Ascending aorta (tissue), 2 donors: ENCODE data around the gene DSC2. TPM values are rescaled to one million over a fixed set of nuclear protein-coding genes. Genes with fewer than 3 reads are reported as not detected.

Experiments used
- DNase-seq, 2 donors: peaks; one replicate each; pipeline ENCODE4 v3.0.0-alpha.2; 2019; ENCODE audit warnings: low spot score in 2 of 2
- H3K27ac ChIP-seq, 2 donors: fragments of 200-600 bp; sonication (generic); one replicate each; pipeline ENCODE4 v1.5.1; 2016 to 2017; ENCODE audit warnings: mild to moderate bottlenecking in 1 of 2
- H3K27me3 ChIP-seq: fragments of 200-600 bp; sonication (generic); one replicate; pipeline ENCODE4 v1.5.1; 2017
- H3K36me3 ChIP-seq, 2 donors: fragments of 200-600 bp; sonication (generic); one replicate each; pipeline ENCODE4 v1.5.1; 2016
- H3K4me1 ChIP-seq, 2 donors: fragments of 200-600 bp; sonication (generic); one replicate each; pipeline ENCODE4 v1.5.1; 2016 to 2017; ENCODE audit warnings: mild to moderate bottlenecking in 1 of 2
- H3K4me3 ChIP-seq, 2 donors: fragments of 200-600 bp; sonication (generic); one replicate each; pipeline ENCODE4 v1.5.1; 2016 to 2017; ENCODE audit warnings: mild to moderate bottlenecking in 1 of 2
- H3K9me3 ChIP-seq, 2 donors: fragments of 200-600 bp; sonication (generic); one replicate each; pipeline ENCODE4 v1.5.1; 2016
- CTCF ChIP-seq, 3 experiments: fragments of 200-600 bp in 2 of 3; fragments of 450-650 bp in 1 of 3; sonication (generic) in 2 of 3; IDR thresholded peaks; one replicate each; pipeline ENCODE4 v1.5.1; 2016 to 2019; ENCODE audit warnings: antibody characterized with exemption in 3 of 3, mild to moderate bottlenecking in 1 of 3, moderate library complexity in 1 of 3
- intact Hi-C: fragments of 100-400 bp; cut with DNase I; formaldehyde crosslinking; loops from one replicate; pipeline ENCODE4 v1.15.1; 2023
- total RNA-seq: library from RNA; depleted of rRNA; stranded (reverse); fragments of >200 nt; gene quantifications from one replicate; pipeline ENCODE4 v1.1.0, GENCODE V29; 2016

Gene DSC2
- total RNA-seq, 1 donor from 2014 or later: 4.4 TPM

- H3K27me3 ChIP-seq: no peaks in the 10 kb centered on the region
- no peaks in the 10 kb centered on the region for H3K4me1 ChIP-seq
- TF ChIP-seq CTCF (IDR thresholded peaks at IDR 0.05): no peak
- H3K27ac ChIP-seq: no peak overlapping the region
- H3K4me3 ChIP-seq: no peak overlapping the region
- no peaks in the 10 kb centered on the region for H3K36me3 ChIP-seq
- H3K9me3 ChIP-seq: no peaks in the 10 kb centered on the region
- DNase-seq: no peak
- intact Hi-C loops: no loop called here
These were observed 14.8 kb upstream of the DSC2 start for GRCh38 chr18:31116853-31117595.

- H3K4me1 ChIP-seq: no peaks in the 10 kb centered on the region
- intact Hi-C loops: no loop called here
- H3K27me3 ChIP-seq: no peaks in the 10 kb centered on the region
- H3K4me3 ChIP-seq: no peak overlapping the region
- DNase-seq: no peak
- no peak for TF ChIP-seq CTCF (IDR thresholded peaks at IDR 0.05)
- H3K27ac ChIP-seq: no peak overlapping the region
- H3K9me3 ChIP-seq: no peaks in the 10 kb centered on the region
- no peaks in the 10 kb centered on the region for H3K36me3 ChIP-seq
These were observed 10.6 kb upstream of the DSC2 start for GRCh38 chr18:31112804-31113203.

- intact Hi-C loops: no loop called here
- H3K27ac ChIP-seq: no peak overlapping the region
- no peak for DNase-seq
- no peak overlapping the region for H3K4me3 ChIP-seq
- TF ChIP-seq CTCF (IDR thresholded peaks at IDR 0.05): no peak
- no peaks in the 10 kb centered on the region for H3K27me3 ChIP-seq
- no peaks in the 10 kb centered on the region for H3K9me3 ChIP-seq
- H3K36me3 ChIP-seq: no peaks in the 10 kb centered on the region
- H3K4me1 ChIP-seq: no peaks in the 10 kb centered on the region
These were observed 3.5 kb upstream of the DSC2 start for GRCh38 chr18:31105733-31106132.

GRCh38 chr18:31104444-31104843, 2.2 kb upstream of the DSC2 start:
- no peak for TF ChIP-seq CTCF (IDR thresholded peaks at IDR 0.05)
- no peaks in the 10 kb centered on the region for H3K4me1 ChIP-seq
- H3K27me3 ChIP-seq: no peaks in the 10 kb centered on the region
- no peak overlapping the region for H3K27ac ChIP-seq
- DNase-seq: no peak
- no peaks in the 10 kb centered on the region for H3K36me3 ChIP-seq
- no peak overlapping the region for H3K4me3 ChIP-seq
- no peaks in the 10 kb centered on the region for H3K9me3 ChIP-seq
- intact Hi-C loops: no loop called here

- intact Hi-C loops: no loop called here
- Histone ChIP-seq H3K36me3 (no peaks in the 10 kb centered on the region), H3K4me3 (no peak overlapping the region), H3K9me3 (no peaks in the 10 kb centered on the region), H3K27me3 (no peaks in the 10 kb centered on the region), H3K4me1 (no peaks in the 10 kb centered on the region), H3K27ac (no peak overlapping the region)
- DNase-seq: no peak
- no peak for TF ChIP-seq CTCF (IDR thresholded peaks at IDR 0.05)
These were observed 1.2 kb upstream of the DSC2 start for GRCh38 chr18:31103423-31103822.

- Histone ChIP-seq H3K4me3 (no peak overlapping the region), H3K4me1 (no peaks in the 10 kb centered on the region), H3K27ac (no peak overlapping the region), H3K36me3 (no peaks in the 10 kb centered on the region), H3K9me3 (no peaks in the 10 kb centered on the region), H3K27me3 (no peaks in the 10 kb centered on the region)
- intact Hi-C loops: no loop called here
- no peak for DNase-seq
- no peak for TF ChIP-seq CTCF (IDR thresholded peaks at IDR 0.05)
These were observed 720 bp upstream of the DSC2 start for GRCh38 chr18:31102941-31103340.
